Lower leg skin (tissue), 4 donors: ENCODE measurements around the gene RALGPS2. TPM values are rescaled to one million over a fixed set of nuclear protein-coding genes. Genes with fewer than 3 reads are reported as not detected.

Experiments used
- DNase-seq, 2 donors: peaks; one replicate each; pipeline ENCODE4 v3.0.0-alpha.2; 2019; ENCODE audit warnings: low spot score in 2 of 2
- H3K4me3 ChIP-seq: fragments of 200-600 bp; sonication (generic); 2 replicates; pipeline ENCODE4 v1.5.1; 2017; ENCODE audit warnings: mild to moderate bottlenecking, low read depth; ENCODE audit not compliant: poor library complexity, severe bottlenecking
- POLR2A ChIP-seq, 2 donors: fragments of 450-650 bp; IDR thresholded peaks; one replicate each; pipeline ENCODE4 v1.6.1; 2016 to 2017; ENCODE audit warnings: antibody characterized with exemption in 2 of 2, mild to moderate bottlenecking in 1 of 2, moderate library complexity in 1 of 2
- WGBS, 2 donors: methylation state at CpG; one replicate each; pipeline ENCODE4 v1.1.5; 2018; 5-methylcytosine and 5-hydroxymethylcytosine counted together
- intact Hi-C: fragments of 100-400 bp; cut with DNase I; formaldehyde crosslinking; loops from one replicate; pipeline ENCODE4 v1.15.0; 2023; ENCODE audit warnings: low total_unique reads
- total RNA-seq, 4 donors: library from RNA; depleted of rRNA; stranded (reverse); fragments of >200 nt; gene quantifications; one replicate each; pipeline ENCODE4 v1.1.0, GENCODE V29; 2016
- TF ChIP-seq, protein P1 (sequence below), 3 donors: fragments of 450-650 bp; IDR thresholded peaks; one replicate each; pipeline ENCODE4 v1.5.1; 2016; ENCODE audit warnings: antibody characterized with exemption in 3 of 3, mild to moderate bottlenecking in 3 of 3, moderate library complexity in 2 of 3

The RALGPS2 gene
- total RNA-seq, 4 donors from 2014 or later = 26.2 to 33.5 (median 31.7) TPM

DNA sequence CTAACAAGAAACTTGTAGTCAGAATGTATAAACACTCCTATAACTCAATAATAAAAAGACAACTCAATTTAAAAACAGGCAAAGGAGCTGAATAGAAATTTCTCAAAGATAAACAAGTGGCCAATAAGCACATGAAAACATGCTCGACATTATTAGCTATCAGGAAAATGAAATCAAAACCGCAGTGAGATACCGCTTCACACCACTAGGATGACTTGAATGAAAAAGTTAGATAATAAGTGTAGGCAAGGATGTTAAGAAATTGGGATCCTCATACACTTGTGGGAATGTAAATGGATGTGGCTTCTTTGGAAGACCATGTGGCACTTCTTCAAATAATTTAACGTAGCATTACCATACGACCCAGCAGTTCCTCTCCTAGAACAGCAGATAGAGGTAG lies 8.9 kb downstream of the RALGPS2 start:
- H3K4me3 ChIP-seq = no peak overlapping the region
- intact Hi-C loops = no loop called here
- WGBS, 2 donors = 92 to 97% methylated on average over 5 of the region's 5 CpGs
- no peak for DNase-seq
- TF ChIP-seq, protein P1, sequence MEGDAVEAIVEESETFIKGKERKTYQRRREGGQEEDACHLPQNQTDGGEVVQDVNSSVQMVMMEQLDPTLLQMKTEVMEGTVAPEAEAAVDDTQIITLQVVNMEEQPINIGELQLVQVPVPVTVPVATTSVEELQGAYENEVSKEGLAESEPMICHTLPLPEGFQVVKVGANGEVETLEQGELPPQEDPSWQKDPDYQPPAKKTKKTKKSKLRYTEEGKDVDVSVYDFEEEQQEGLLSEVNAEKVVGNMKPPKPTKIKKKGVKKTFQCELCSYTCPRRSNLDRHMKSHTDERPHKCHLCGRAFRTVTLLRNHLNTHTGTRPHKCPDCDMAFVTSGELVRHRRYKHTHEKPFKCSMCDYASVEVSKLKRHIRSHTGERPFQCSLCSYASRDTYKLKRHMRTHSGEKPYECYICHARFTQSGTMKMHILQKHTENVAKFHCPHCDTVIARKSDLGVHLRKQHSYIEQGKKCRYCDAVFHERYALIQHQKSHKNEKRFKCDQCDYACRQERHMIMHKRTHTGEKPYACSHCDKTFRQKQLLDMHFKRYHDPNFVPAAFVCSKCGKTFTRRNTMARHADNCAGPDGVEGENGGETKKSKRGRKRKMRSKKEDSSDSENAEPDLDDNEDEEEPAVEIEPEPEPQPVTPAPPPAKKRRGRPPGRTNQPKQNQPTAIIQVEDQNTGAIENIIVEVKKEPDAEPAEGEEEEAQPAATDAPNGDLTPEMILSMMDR (IDR thresholded peaks at IDR 0.05) = no peak
- no peak for TF ChIP-seq POLR2A (IDR thresholded peaks at IDR 0.05)

DNA sequence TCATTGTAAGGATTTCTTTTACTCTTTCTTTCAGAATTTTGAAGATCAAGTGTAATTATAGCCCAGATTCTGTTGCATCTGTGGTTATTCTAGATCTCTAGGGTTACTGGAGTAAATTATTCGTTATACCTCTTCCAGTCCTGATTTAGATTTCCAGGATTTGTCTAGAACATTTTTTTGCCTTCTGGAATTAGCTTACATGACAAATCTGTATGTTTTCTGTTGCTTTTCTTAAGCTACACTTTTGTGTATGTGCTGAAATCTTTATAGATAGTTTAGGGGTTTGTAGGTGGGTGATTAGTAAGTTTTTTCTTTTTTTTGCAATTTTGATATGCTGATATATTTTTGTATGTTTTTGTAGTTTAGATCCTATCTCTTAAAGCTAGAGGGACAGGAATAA lies 13.7 kb downstream of the RALGPS2 start:
- intact Hi-C loops = no loop called here
- H3K4me3 ChIP-seq = no peak overlapping the region
- DNase-seq = no peak
- TF ChIP-seq, protein P1 (IDR thresholded peaks at IDR 0.05) = no peak
- no peak for TF ChIP-seq POLR2A (IDR thresholded peaks at IDR 0.05)
- 81 to 88% methylated on average over 1 of the region's 1 CpG for WGBS, 2 donors

DNA sequence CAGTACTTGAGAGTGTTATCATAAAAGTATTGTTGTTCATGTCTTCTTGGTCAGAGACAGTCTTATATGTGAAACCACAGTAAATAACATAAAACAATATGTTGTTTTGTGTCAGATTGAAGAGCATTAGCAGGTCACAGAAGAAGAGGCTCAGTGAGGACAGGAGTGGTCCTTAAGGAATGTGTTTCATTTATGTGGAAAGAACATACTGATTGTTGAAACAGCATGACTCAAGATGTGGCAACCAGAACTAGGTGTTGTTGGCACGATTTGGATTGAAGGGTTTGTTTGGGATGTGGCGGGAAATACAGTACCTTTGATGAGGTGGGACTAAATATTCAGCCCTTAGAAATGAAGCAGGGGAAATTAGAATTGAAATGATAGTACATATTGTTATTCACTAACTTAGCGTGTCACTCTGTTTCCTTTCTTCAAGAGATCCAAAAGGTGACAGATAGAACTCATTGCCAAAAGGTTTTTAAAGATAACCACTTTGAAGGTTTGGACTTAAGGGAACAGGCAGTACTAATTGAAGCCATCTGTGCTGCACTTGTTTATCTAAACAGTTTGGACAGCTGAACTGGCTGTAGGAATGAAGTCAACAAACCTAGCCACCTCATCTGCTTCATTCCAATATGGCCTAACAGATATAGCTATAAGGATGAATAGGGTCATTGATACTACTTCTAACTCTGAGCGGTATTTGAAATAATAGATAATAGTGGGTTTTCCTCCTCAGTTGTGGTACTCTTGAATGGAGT lies 14.4 kb downstream of the RALGPS2 start:
- TF ChIP-seq, protein P1 (IDR thresholded peaks at IDR 0.05) = no peak
- TF ChIP-seq POLR2A (IDR thresholded peaks at IDR 0.05) = no peak
- intact Hi-C loops = no loop called here
- no peak for DNase-seq
- no peak overlapping the region for H3K4me3 ChIP-seq
- WGBS, 2 donors = 82% methylated on average over 4 of the region's 4 CpGs

DNA sequence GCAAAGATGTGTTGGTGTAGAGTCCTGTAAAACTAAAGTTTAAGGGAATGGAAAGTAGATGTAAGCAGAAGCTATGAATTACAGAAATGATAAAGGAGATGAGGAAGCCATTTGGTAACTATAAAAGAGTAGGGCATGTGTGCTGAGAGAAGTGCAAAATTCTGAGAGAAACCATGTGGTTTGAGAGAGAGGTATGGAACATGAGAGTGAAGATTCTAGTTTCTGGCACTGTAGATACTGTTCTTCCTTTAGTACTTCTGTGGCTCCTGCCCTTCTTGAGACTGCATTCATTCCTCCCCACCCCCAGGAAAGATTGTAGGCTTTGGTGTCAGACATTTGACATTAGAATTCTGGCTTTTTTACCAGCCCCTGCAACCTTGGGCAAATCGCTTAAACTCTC lies 15.4 kb downstream of the RALGPS2 start:
- no peak overlapping the region for H3K4me3 ChIP-seq
- no peak for DNase-seq
- 100% methylated on average over 1 of the region's 1 CpG for WGBS, 2 donors
- intact Hi-C loops = no loop called here
- TF ChIP-seq, protein P1 (IDR thresholded peaks at IDR 0.05) = no peak
- no peak for TF ChIP-seq POLR2A (IDR thresholded peaks at IDR 0.05)

DNA sequence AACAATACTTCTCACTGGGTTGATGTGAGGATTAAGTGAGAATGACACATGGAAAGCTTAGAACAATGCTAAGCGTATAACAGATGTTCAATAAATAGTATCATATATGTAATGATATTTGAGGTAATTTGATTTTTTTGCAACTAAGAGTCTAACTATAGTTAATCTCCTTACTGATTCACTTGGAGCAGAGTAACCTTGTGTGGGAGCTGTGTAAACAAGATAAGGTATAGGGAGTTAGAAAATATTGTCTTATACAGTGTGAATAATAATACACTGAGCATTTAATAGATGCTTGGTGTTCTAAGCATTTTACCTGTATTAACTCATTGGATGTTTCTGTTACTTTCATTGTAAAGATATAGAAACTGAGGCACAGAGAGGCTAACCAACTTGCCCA lies 15.9 kb downstream of the RALGPS2 start:
- TF ChIP-seq, protein P1 (IDR thresholded peaks at IDR 0.05) = no peak
- TF ChIP-seq POLR2A (IDR thresholded peaks at IDR 0.05) = no peak
- no peak for DNase-seq
- WGBS, 2 donors = 90 to 95% methylated on average over 1 of the region's 1 CpG
- H3K4me3 ChIP-seq = no peak overlapping the region
- intact Hi-C loops = no loop called here

DNA sequence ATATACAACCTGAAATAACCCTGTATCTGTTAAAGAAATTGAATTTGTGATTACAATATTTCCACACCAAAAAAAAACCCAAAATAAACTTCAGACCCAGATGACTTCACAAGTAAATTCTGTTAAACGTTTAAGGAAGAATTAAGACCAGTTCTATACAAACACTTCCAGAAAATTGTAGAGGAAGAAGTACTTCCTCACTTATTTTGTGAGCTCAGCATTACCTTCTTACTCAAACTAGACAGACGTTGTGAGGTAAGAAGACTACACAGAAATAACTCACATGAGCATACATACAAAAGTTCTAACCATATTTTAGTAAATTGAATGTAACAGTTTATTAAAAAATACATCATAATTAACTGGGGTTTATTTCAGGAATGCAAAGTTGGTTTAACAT lies 18.8 kb downstream of the RALGPS2 start:
- intact Hi-C loops = no loop called here
- TF ChIP-seq, protein P1 (IDR thresholded peaks at IDR 0.05) = no peak
- no peak for TF ChIP-seq POLR2A (IDR thresholded peaks at IDR 0.05)
- H3K4me3 ChIP-seq = no peak overlapping the region
- no peak for DNase-seq
- 78 to 80% methylated on average over 2 of the region's 2 CpGs for WGBS, 2 donors
